ENCODE measurements around the gene SLC6A17.

SLC6A17 gene

DNA sequence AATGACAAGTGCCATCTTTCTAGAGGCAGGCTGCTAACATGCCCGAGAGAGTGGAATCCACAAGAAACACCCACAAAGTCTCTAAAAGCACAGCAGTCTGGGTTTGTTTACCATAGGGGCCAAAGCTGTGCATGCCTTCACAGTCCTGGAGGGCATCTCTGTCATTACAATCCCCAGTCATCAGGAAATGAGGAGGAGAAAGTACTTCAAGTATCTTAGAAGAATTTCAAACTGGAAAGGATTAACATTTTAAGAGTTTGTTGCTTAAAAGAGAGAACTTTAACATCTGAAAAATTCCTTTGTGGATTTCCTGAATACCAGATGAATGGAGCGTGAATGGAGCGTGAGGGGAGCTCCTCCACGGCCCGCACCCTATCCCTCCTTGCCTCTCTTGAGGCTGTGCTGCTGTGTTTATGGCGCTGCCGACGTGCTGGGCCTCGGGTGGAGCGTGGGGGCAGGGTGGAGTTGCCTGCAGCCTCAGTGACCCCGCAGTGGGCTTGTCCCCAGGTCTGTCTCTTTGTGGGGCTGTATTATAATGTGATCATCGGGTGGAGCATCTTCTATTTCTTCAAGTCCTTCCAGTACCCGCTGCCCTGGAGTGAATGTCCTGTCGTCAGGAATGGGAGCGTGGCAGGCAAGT lies 23.3 kb downstream of the SLC6A17 start:
- no peak for DNase-seq

DNA sequence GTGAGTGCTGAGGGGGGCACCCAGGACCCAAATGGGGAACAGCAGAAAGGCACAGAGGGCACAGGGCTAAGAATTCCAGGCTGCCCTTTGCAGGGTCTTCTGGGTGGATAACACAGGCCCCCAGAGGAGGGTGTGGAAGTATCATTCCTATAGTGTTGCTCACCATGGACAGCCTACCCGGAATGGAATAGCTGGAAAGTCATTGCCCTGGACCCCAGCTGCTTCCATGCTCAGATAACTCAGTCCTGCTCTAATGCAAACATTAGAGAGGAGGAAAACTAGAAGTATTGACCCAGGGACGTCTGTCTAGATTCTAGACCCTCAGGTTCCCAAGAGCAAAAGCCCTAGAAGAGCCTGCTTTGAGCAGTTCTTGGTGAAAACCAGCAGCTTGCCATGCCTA lies 24.7 kb downstream of the SLC6A17 start:
- DNase-seq: no peak

DNA sequence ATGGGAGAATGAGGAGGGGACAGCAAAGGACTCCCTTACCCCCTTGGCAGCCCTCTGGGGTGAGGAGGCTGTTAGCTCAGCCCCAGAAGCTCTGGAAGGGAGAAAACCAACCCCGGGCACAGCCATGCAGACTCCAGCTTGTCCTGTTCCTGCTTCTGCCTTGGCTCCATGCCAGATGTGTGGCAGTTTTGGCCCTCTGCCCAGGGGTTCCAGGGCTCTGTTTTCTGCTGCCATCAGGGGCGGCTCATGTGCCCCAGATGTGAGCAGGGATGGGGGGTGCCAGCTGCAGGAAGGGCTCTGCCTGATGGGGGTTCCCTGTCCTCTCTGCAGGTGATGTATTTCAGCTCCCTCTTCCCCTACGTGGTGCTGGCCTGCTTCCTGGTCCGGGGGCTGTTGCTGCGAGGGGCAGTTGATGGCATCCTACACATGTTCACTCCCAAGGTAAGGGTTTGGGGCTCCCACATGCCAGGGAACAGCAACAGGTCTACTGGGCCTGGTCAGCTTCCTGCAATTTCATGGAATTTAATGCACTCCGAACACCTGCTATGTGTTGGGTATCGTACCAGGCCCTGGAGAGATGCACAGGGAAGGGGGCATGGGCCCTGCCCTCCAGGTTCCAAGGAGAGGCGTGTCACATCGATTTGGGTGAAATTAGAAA lies 26.1 kb downstream of the SLC6A17 start:
- peak in 25 of 56 donors; percentile 7 to 74 (median 35) for DNase-seq

DNA sequence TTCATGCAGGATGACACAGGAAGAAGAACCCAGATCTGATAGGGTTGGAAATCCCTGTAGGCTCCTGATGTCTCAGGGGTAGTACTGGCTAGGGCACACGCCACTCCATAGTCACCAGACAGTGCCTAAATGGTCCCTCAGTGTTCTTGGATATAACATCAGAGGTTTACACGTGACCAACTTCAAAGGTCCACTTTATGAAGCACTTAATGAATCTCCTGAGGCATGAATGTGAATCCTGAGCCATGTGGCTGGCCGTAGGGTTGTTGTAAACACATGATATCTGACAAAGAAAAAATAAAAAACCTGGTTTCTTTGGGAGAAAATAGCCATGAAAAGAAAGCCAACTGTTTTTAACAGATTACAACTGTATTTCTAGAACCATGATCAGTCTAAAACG lies 27.5 kb downstream of the SLC6A17 start:
- DNase-seq: no peak

DNA sequence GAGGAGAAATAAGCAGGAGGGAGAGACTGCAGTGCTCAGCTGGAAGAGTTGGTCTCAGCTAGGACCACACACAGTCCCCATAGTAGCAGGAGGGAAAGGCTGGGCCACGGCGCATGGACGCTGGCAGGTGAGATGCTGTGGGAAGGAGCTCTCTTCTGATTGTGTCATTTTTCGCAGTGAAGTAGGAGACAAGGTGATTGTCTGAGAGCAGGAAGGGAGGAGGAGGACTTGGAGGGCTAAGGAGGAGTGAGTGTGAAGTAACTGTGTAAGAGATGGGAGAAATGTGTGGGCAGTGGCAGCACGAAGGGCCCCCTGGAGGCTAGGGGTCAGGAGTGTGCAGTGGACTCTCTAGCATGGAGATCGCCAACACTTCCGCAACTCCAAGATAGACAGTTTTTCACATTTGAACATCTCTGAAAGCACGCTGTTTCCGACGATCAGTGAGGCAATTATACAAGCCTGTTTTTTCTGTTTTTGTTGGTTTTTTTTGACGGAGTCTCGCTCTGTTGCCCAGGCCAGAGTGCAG lies 33.4 kb downstream of the SLC6A17 start:
- DNase-seq: no peak

DNA sequence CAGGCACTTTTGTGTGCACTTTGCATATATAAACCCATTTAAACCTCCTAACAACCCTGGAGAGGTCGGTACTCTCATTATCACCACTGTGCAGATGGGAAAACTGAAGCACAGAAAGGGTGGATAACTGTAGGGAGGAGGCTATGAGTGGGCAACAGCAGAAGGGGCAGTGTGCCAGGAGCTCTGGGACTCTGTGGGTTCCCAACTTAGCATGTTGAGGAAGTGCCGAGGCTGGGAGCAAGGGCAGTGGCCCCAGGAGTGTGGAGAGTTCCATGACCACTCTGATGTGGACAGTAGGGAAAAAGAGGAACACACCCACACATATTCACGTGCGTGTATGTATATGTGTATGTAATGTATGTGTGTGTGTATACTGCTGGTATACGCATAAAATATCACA lies 34.2 kb downstream of the SLC6A17 start:
- DNase-seq: no peak

DNA sequence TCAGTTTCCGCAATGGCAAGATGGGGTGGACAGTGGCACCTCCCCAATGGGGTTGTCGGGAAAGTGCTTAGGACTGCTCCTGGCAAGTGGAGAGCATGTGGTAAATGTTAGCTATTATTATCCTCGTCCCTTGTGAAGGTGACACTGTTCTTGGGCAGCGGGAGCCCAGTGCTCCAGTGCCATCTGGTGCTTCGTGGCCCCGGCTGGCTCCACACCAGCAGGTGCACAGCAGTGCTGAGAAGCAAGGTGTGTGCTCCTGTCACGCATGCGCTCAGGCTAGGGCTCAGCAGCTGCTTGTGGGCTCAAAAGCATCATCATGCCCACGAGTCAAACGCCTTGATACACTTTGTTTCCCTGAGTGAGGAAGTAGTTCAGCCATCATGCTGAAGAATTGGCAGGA lies 34.9 kb downstream of the SLC6A17 start:
- DNase-seq: no peak

DNA sequence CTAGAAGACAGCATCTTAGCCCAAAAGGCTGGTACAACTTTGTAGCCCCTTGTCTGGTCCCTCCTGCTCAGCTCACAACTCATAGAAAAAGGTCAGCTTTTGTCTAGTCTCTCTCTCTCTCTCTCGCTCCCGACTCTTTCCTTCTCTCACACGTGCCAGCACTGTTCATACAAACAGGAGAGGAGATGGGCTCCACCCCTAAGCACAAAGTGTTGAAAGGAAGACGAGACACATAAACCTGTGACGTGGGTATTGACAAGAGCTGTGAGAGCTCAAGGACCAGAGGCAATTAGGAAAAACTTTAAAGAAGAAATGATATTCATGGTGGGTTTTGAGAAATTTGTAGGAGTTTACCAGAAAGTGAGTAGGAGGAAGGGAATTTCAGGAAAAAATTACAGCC lies 36.3 kb downstream of the SLC6A17 start:
- no peak for DNase-seq

DNA sequence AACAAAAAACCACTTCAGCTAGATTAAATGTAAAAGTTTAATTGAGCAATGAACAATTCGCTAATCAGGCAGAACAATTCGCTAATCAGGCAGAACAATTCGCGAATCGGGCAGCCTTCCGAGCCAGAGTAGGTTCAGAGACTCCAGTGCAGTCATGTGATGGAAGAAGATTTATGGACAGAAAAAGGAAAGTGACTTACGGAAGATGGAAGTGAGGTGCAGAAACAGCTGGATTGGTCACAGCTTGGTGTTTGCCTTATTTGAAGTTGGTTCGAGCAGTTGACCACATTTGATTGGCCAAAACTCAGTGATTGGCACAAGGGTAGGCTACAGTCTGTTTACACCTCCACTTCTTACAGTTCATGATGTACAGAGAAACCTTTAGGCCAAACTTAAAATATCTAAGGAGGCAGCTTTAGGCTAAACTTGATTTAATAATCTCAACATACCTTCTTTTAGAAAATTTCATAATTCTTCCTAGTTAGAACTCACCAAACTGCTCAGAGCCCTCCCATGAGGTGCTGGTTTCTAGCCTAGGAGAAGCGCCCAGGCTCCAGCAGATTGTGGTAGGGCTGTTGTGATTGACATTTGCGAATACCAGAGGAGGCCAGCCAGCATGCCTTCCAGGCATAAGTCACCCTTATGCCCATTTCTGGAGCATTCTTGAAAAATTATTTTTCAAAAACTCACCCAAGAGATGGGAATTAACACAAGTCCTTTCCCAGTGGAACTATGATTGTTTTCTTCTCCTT lies 37.0 kb downstream of the SLC6A17 start:
- no peak for DNase-seq

DNA sequence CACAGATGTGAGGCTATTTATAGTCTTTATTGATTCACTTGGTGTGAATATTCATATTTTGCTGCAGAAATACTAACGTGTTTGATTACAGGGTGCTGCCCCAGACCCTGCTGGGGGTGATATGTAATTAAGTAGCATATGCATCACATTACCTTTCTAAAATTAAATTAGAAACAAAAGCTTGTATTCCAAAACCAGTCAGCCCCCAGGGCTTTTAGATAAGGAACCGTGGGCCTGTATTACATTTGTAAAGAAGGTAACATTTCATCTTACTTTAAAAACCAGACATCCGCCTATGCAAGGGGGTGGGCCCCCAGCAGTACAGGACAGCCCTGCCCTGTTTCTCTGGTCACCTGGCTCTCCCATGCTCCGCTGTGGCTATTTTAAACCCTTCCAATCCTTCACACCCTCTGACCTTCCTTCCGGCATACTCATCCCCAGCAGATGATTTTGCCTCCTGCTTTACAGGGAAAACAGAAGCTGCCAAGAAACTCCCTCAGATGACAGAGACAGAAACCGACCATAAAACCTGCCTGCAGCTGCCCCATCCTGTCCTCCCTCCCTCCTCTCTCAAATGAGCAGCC lies 37.8 kb downstream of the SLC6A17 start:
- DNase-seq: no peak

DNA sequence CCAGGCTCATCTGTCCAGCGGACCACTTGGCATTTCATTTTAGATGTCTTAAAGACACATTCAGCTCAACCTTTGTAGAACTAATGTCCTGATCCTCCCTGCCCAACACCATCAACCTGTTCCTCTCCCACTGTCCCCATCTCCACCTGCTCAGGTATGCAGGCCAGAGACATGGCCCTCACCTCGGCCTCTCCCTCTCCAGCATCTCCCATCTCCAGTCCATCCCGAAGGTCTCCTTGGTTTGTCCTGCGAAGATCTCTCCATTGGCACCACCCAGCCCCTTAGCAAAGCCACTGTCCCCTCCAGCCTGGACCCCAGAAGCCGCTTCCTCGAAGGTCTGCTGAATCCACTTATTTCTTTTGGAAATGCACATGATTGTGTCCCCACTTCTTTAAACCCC lies 38.9 kb downstream of the SLC6A17 start:
- DNase-seq: no peak

DNA sequence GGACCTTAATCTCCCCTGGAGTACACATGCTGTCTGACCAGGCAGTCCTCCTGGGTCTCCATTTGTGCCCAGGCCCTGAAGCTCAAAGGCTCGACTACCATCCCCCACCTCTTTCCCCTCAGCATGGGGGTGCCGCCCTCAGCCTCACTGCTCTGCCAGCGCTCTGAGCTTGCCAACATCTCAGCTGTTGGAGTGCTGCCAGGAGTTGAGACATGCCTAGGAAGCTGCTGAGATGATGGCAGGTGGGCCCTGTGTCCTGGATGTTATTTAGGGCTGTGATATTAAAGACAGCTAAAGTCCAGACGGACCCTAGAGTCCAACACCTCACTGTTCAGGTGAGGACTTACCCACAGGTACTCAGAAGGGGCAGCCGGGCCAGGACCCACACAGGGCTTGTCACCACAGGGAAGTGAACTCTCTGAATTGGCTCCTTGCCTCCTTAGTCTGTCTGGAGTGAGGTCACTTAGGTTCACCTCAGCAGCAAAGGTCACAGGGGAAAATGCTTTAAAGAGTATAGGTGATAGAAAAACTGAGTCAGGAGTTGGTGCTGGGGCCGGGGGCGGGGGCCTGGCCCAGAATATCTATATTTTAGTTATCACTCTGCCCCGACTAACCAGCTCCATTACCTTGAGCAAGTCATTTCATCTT lies 40.1 kb downstream of the SLC6A17 start:
- DNase-seq: peak in 20 of 56 donors; percentile 13 to 58 (median 36)

DNA sequence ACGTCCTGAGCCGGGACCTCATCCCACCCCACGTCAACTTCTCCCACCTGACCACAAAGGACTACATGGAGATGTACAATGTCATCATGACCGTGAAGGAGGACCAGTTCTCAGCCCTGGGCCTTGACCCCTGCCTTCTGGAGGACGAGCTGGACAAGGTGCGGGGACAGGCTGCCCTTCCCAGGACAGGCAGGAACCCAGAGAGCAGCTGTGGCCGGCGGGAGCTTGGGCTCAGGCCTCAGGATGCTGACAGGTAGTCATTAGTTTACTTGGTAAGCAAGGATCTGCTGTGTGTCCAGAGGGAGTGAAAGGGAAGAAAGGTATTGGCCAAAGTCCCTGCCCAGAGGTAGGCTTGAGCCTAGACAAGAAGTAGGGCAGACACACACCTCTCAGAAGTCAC lies 42.2 kb downstream of the SLC6A17 start:
- no peak for DNase-seq

DNA sequence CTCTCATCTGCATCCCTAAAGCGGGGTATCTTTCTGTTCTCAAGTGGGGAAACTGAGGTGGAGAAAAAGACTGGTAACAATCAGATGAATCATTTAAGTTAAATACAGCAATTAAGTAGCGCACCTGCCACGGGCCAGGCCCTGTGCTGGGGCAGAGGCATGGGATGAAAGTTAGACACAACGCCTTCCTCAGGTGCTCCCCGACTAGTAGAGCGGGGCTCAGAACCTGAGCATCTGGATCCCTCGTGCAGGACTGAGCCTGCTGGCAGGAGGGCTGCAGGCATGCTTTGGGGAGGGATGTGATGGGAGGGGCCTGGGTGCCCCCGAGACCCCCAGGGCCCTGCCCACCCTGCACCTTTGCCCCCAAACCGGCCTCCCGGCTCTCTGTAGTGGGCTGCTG lies 44.9 kb downstream of the SLC6A17 start:
- DNase-seq: no peak

DNA sequence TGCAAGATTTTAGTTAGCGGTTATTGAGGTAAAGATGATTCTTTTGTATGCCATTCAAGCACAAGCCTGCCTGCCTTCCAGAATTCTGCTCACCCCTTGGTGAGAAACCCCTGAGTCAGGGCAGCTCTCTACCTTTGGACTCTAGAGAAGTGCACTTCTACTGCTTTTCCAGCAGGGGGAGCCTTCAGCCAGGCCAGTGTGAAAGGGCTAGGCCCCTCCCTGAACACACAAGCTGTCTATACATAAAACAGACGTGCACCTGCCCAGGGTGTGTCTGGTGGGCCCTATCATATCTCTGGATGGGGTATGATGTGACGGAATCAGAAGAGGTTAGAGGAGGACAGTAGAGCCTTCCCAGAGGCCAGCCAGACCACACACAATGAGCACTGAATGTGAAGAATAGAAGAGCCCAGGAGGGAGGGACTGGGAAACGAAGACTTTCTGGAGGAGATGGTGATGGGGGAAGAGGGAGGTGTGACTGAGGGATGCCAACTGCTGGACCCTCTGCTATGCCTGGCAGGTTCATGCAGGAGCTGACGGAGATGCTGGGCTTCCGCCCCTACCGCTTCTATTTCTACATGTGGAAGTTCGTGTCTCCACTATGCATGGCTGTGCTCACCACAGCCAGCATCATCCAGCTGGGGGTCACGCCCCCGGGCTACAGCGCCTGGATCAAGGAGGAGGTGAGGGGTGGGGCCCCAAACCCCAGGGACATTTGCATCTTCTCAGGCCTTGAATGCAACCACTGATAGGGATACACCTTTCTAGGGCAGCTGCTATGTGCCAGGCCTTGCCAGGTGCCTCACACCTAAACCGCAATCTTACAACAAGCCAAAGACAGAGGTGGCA lies 46.8 kb downstream of the SLC6A17 start:
- peak in 3 of 56 donors; percentile 7 to 25 (median 24) for DNase-seq

DNA sequence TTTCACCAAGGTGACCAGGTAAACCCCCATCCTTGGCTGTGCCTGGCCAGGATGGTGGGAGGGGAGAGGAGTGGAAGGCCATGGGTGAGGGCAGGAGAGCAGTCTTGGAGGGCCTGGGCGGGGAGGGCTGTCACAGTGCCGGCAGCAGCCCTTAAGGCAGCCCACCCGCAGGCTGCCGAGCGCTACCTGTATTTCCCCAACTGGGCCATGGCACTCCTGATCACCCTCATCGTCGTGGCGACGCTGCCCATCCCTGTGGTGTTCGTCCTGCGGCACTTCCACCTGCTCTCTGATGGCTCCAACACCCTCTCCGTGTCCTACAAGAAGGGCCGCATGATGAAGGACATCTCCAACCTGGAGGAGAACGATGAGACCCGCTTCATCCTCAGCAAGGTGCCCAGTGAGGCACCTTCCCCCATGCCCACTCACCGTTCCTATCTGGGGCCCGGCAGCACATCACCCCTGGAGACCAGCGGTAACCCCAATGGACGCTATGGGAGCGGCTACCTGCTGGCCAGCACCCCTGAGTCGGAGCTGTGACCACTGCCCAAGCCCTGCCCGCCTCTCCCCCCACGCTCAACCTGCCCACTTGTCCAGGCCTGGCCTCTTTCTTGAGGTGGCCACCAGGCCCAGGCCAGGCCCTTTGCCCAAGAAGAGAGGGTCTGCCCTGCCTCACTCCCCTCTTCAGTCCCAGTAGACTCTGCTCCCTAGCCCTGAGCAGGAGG lies 47.8 kb downstream of the SLC6A17 start:
- DNase-seq: no peak

DNA sequence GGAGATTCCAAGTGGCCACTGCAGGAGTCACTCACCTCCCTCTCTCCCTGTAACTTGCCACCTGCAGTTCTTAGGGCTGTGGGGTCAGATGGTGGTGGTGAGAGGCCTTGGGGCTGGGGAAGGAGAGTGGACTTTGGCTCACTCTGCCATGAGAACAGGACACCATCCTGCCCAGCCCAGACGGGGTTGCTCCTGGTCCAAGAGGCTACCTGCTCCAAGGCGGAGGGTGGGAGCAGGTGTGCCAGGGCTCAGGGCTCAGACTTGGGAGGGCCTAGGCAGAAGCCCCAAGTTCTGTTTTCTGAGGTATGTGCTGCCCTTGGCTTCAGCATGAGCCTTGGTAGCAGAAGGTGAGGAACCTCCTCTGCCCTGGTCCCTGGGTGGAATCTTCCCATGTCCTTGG lies 48.5 kb downstream of the SLC6A17 start:
- no peak for DNase-seq

DNA sequence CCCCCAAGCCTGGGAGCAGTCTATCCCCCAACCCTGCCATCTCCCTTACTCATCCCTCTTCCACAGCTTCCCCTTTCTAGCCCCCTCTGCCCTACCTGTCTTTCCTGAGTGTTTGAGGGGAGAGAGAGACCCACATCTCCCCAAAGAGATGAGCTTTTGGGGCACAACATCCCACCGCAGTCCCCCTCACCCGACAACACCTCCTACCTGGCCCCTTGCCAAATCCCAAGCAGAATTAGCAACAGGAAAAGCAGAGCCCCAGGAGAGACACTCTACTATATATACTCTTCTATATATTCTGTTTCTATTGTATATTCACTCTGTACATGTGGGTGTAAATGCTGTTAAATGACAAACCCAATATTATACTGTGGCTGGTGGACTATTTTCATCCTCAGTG lies 49.9 kb downstream of the SLC6A17 start:
- DNase-seq: no peak

DNA sequence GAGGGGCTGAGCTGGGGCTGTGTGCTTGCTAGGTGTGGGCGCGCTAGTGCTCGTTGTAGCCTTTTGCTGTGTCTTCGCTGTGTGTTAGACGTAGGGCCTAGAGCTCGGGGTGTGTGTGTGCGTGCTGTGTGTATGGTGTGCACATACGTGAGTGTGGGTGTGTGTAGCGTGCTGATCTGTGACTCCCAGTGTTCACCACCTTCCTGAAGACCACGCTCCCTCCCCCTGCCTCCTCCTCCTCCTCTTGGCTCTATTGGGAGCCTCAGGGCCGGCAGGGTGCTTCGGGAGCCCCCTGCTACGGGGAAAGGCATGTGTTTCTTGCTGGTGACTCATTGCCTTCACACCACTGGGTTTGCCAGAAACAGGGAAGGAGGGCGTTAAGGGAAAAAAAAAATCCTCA lies 50.4 kb downstream of the SLC6A17 start:
- DNase-seq: peak in 22 of 56 donors; percentile 6 to 79 (median 48)

Measured in amygdala (tissue), 56 donors.